Measurements from ENCODE around the gene TAF3. TPM values are rescaled to one million over a fixed set of nuclear protein-coding genes. Genes with fewer than 3 reads are reported as not detected.

TAF3 gene
- total and polyA plus RNA-seq, 12 donors: 3.6 to 14.9 (median 11.0) TPM

DNA sequence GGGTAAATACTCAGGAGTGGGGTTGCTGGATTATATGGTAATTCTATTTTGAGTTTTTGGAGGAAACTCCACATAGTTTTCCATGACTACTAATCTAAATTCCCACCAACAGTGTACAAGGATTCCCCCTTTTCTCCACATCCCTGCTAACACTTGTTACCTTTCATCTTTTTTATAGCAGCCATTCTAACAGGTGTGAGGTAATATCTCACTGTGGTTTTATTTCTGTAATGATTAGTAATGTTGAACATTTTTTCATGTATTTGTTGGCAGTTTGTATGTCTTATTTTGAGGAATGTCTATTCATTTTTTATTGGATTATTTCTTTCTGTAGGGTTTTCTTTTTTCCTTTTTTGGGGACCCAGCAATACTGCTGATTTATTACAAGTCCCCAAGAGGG is 14.9 kb downstream of the TAF3 start:
- no peak for TF ChIP-seq CTCF (IDR thresholded peaks at IDR 0.05)
- DNase-seq: no peak
- Histone ChIP-seq H3K4me1 (peaks cover 0 to 15% (median 5%) of the 10 kb centered on the region in 9 donors), H3K4me3 (no peak overlapping the region), H3K36me3 (peaks cover 0 to 10% (median 0%) of the 10 kb centered on the region in 9 donors), H3K27ac (no peak overlapping the region), H3K27me3 (no peaks in the 10 kb centered on the region), H3K9me3 (no peaks in the 10 kb centered on the region)
- no peak for ATAC-seq
- intact Hi-C loops (cut with DNase I): no loop called here

GRCh38 chr10:7834262-7834661 is 16.0 kb downstream of the TAF3 start:
- no peak for TF ChIP-seq CTCF (IDR thresholded peaks at IDR 0.05)
- ATAC-seq (no peak), DNase-seq (no peak)
- WGBS, 2 donors: 86 to 89% methylated on average over 3 of the region's 3 CpGs
- H3K27me3 ChIP-seq: no peaks in the 10 kb centered on the region
- no peak overlapping the region for H3K4me3 ChIP-seq
- peaks cover 0 to 10% (median 0%) of the 10 kb centered on the region in 9 donors for H3K36me3 ChIP-seq
- H3K9me3 ChIP-seq: no peaks in the 10 kb centered on the region
- intact Hi-C loops (cut with DNase I): no loop called here
- no peak overlapping the region for H3K27ac ChIP-seq
- H3K4me1 ChIP-seq: peaks cover 0 to 14% (median 5%) of the 10 kb centered on the region in 9 donors

DNA sequence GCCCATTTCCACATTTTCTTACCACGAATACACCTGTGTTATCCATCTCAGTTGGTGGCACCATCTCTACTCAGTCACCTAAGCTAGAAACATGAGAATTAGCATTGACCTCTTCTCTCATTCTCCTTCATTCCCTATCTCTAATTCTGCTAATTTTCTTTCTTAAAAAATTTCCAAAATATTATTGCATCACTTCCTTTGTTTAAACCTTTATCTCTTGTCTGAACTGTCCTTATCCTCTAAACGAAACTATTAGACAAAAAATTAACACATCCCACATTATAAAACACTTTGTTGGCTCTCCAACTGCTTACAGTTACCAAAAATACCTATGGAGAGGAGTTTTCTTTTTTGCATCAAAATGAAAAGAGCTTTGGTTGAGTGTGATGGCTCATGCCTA is 18.3 kb downstream of the TAF3 start:
- TF ChIP-seq CTCF (IDR thresholded peaks at IDR 0.05): no peak
- Histone ChIP-seq H3K9me3 (no peaks in the 10 kb centered on the region), H3K4me1 (no peaks in the 10 kb centered on the region), H3K27ac (no peak overlapping the region), H3K27me3 (no peaks in the 10 kb centered on the region), H3K4me3 (no peak overlapping the region), H3K36me3 (peaks cover 0 to 16% (median 0%) of the 10 kb centered on the region in 9 donors)
- no peak for ATAC-seq
- 91% methylated on average over 2 of the region's 2 CpGs for WGBS, 2 donors
- no peak for DNase-seq
- intact Hi-C loops (cut with DNase I): no loop called here

DNA sequence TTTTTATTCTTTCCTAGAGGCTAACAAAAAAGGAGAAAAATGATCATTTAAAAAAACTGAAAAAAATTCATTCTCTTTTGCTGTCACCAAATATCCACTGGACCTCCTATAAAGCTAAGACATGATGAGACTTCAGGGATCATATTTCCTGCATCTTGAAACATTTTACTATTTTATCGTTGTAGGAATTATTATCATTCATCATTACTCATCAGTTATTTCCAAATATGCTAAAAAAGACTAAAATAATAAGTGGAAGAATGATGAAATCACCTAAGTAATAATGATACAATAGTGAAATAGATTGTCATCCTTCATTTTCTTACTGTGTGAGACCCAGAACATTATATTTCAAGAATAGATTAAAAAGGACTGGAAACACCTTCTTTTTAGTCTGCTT is 28.3 kb downstream of the TAF3 start:
- intact Hi-C loops (cut with DNase I): no loop called here
- 67 to 74% methylated on average over 1 of the region's 1 CpG for WGBS, 2 donors
- H3K27me3 ChIP-seq: no peaks in the 10 kb centered on the region
- H3K27ac ChIP-seq: no peak overlapping the region
- no peaks in the 10 kb centered on the region for H3K9me3 ChIP-seq
- DNase-seq (no peak), ATAC-seq (no peak)
- H3K4me3 ChIP-seq: no peak overlapping the region
- peaks cover 0 to 5% (median 0%) of the 10 kb centered on the region in 9 donors for H3K4me1 ChIP-seq
- peaks cover 0 to 10% (median 0%) of the 10 kb centered on the region in 9 donors for H3K36me3 ChIP-seq
- TF ChIP-seq CTCF (IDR thresholded peaks at IDR 0.05): no peak

Measured in heart right ventricle (tissue), 16 donors.